Smooth muscle cell (in vitro differentiated cells): ENCODE data around the gene SUMO3. TPM values are rescaled to one million over a fixed set of nuclear protein-coding genes. Genes with fewer than 3 reads are reported as not detected.
A peak's percentile ranks its signal among the peaks of the same experiment; 100 is the strongest.

Source experiments
- DNase-seq: peaks from one replicate; lab custom pipeline; 2025; ENCODE audit not compliant: unreplicated experiment; lab: John Stamatoyannopoulos, UW
- H2AFZ ChIP-seq: fragments of 200-600 bp; sonication (generic); 2 replicates; pipeline ENCODE4 v1.6.0; 2016; ENCODE audit warnings: antibody characterized with exemption, low read depth, mild to moderate bottlenecking
- H3F3A ChIP-seq: fragments of 200-600 bp; sonication (generic); 2 replicates; pipeline ENCODE4 v1.6.0; 2017; ENCODE audit warnings: antibody characterized with exemption, low read depth
- H3K27ac ChIP-seq: fragments of 200-600 bp; sonication (generic); 2 replicates; pipeline ENCODE4 v1.5.1; 2016; ENCODE audit warnings: low read depth, mild to moderate bottlenecking
- H3K27me3 ChIP-seq: fragments of 200-600 bp; sonication (generic); 2 replicates; pipeline ENCODE4 v1.6.1; 2016; ENCODE audit warnings: low read depth, mild to moderate bottlenecking
- H3K36me3 ChIP-seq: fragments of 200-600 bp; sonication (generic); 2 replicates; pipeline ENCODE4 v1.5.1; 2016; ENCODE audit warnings: low read depth
- H3K4me1 ChIP-seq: fragments of 200-600 bp; sonication (generic); 2 replicates; pipeline ENCODE4 v1.5.1; 2016; ENCODE audit warnings: low read depth
- H3K4me2 ChIP-seq: fragments of 200-600 bp; sonication (generic); 2 replicates; pipeline ENCODE4 v1.6.0; 2016; ENCODE audit warnings: mild to moderate bottlenecking
- H3K4me3 ChIP-seq: fragments of 200-600 bp; sonication (generic); 2 replicates; pipeline ENCODE4 v1.5.1; 2016; ENCODE audit warnings: mild to moderate bottlenecking
- H3K79me2 ChIP-seq: fragments of 200-600 bp; sonication (generic); 2 replicates; pipeline ENCODE4 v1.6.0; 2016; ENCODE audit warnings: low read depth, mild to moderate bottlenecking
- H3K9ac ChIP-seq: fragments of 200-600 bp; sonication (generic); 2 replicates; pipeline ENCODE4 v1.6.0; 2016; ENCODE audit warnings: low read depth
- H3K9me3 ChIP-seq: fragments of 200-600 bp; sonication (generic); replicated peaks from 2 replicates; pipeline ENCODE4 v1.5.1; 2016; ENCODE audit warnings: low read depth
- H4K20me1 ChIP-seq: fragments of 200-600 bp; sonication (generic); 2 replicates; pipeline ENCODE4 v1.6.0; 2016; ENCODE audit warnings: low read depth
- CTCF ChIP-seq: fragments of 200-600 bp; sonication (generic); IDR thresholded peaks from 2 replicates; pipeline ENCODE4 v1.5.1; 2017; ENCODE audit warnings: borderline replicate concordance, mild to moderate bottlenecking, antibody characterized with exemption; ENCODE audit not compliant: insufficient read depth, poor library complexity, severe bottlenecking
- WGBS: methylation state at CpG from one replicate; pipeline ENCODE4 v1.1.7; 2016; ENCODE audit warnings: low lambda C conversion rate; 5-methylcytosine and 5-hydroxymethylcytosine counted together
- polyA plus RNA-seq: library from polyadenylated mRNA; unstranded; fragments of >200 nt; fragmentation: Nextera tagmentation; extraction: Ambion mirVana; gene quantifications from 2 replicates; pipeline ENCODE4 v1.2.1, GENCODE V29; 2016
- total RNA-seq: library from RNA; depleted of rRNA; stranded (reverse); fragments of >200 nt; gene quantifications from 2 replicates; pipeline ENCODE4 v1.2.3, GENCODE V29; 2014

SUMO3 gene
- total and polyA plus RNA-seq, 2 experiments from 2014 or later, result 87.9 to 124 TPM

DNA sequence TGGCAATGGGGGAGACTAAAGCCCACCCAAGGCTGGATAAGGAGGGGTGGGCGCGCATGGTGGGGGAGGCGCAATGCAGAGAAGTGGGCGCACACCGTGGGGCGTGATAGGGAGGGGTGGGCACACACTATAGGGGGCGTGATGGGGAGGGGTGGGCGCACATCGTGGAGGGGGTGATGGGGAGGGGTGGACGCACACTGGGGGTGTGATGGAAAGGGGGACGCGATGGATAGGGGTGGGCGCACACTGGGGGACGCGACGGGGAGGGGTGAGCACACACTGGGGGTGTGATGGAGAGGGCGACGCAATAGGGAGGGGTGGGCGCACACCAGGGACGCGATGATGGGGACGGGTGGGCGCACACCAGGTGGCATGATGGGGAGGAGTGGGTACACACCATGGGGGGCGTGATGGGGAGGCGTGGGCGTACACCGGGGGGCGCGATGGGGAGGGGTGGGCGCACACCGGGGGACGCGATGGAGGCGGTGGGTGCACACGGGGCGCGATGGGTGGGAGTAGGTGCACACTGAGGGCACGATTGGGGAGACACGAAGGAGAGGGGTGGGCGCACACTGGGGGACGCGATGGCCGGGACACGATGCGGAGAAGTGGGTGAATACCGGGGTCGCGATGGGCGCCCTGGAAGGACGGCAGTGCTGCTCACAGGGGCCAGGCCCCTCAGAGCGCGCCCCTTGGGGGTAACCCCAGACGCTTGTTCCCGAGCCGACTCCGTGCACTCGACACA, 929 bp downstream of the SUMO3 start:
- Histone ChIP-seq H3K9ac (no peak overlapping the region), H3K4me1 (no peaks in the 10 kb centered on the region), H3K9me3 (no peaks in the 10 kb centered on the region), H3F3A (no peaks in the 10 kb centered on the region), H3K36me3 (no peaks in the 10 kb centered on the region), H2AFZ (no peak overlapping the region), H3K27me3 (no peaks in the 10 kb centered on the region), H3K79me2 (peaks cover 25% of the 10 kb centered on the region), H3K27ac (no peak overlapping the region), H3K4me3 (peak overlapping the region; percentile 91), H3K4me2 (peak overlapping the region; percentile 93), H4K20me1 (peaks cover 56% of the 10 kb centered on the region)
- 55% methylated on average over 21 of the region's 57 CpGs for WGBS
- no peak for DNase-seq
- TF ChIP-seq CTCF, result no peak

- WGBS, result 83% methylated on average over 10 of the region's 10 CpGs
- Histone ChIP-seq H4K20me1 (peaks cover 65% of the 10 kb centered on the region), H3F3A (no peaks in the 10 kb centered on the region), H3K4me1 (no peaks in the 10 kb centered on the region), H3K4me3 (no peak overlapping the region), H3K27ac (no peak overlapping the region), H3K79me2 (peaks cover 33% of the 10 kb centered on the region), H3K36me3 (no peaks in the 10 kb centered on the region), H2AFZ (no peak overlapping the region), H3K9me3 (no peaks in the 10 kb centered on the region), H3K9ac (no peak overlapping the region), H3K4me2 (no peak overlapping the region), H3K27me3 (no peaks in the 10 kb centered on the region)
- no peak for DNase-seq
- TF ChIP-seq CTCF, result no peak
Measured at GRCh38 chr21:44815852-44816628, 1.8 kb downstream of the SUMO3 start.

GRCh38 chr21:44815225-44815624, 2.6 kb downstream of the SUMO3 start:
- Histone ChIP-seq H3K9me3 (no peaks in the 10 kb centered on the region), H2AFZ (no peak overlapping the region), H4K20me1 (peaks cover 73% of the 10 kb centered on the region), H3K4me3 (no peak overlapping the region), H3F3A (no peaks in the 10 kb centered on the region), H3K4me1 (no peaks in the 10 kb centered on the region), H3K36me3 (no peaks in the 10 kb centered on the region), H3K27ac (no peak overlapping the region), H3K4me2 (no peak overlapping the region), H3K79me2 (peaks cover 33% of the 10 kb centered on the region), H3K9ac (no peak overlapping the region), H3K27me3 (no peaks in the 10 kb centered on the region)
- 84% methylated on average over 8 of the region's 8 CpGs for WGBS
- no peak for DNase-seq
- TF ChIP-seq CTCF, result no peak
